Neutrophil (primary cell): ENCODE results near the gene GPR139.

ENCODE experiments used
- H3K27ac ChIP-seq: fragments of 200-600 bp; sonication (generic); 2 replicates; pipeline ENCODE4 v1.5.1; 2016; ENCODE audit warnings: mild to moderate bottlenecking, moderate library complexity
- H3K27me3 ChIP-seq: fragments of 200-600 bp; sonication (generic); 2 replicates; pipeline ENCODE4 v1.6.0; 2016; ENCODE audit warnings: mild to moderate bottlenecking
- H3K36me3 ChIP-seq: fragments of 200-600 bp; sonication (generic); 2 replicates; pipeline ENCODE4 v1.5.1; 2017
- H3K4me1 ChIP-seq, 2 experiments: fragments of 200-600 bp in 1 of 2; sonication (generic) in 1 of 2; 1 replicate in 1 of 2; 2 replicates in 1 of 2; pipeline versions ENCODE4 v1.5.1 to v1.6.1; 2013 to 2016; ENCODE audit warnings: low read depth in 1 of 2, low read length in 1 of 2, mild to moderate bottlenecking in 1 of 2, moderate library complexity in 1 of 2; ENCODE audit not compliant: control insufficient read depth in 1 of 2, insufficient read depth in 1 of 2
- H3K4me3 ChIP-seq, 2 experiments: fragments of 200-600 bp in 1 of 2; sonication (generic) in 1 of 2; 1 replicate in 1 of 2; 2 replicates in 1 of 2; pipeline ENCODE4 v1.5.1; 2013 to 2016; ENCODE audit warnings: low read depth in 1 of 2, low read length in 1 of 2, mild to moderate bottlenecking in 1 of 2, moderate library complexity in 1 of 2
- H3K9me3 ChIP-seq: fragments of 200-600 bp; sonication (generic); 2 replicates; pipeline ENCODE4 v1.5.1; 2016
- CTCF ChIP-seq: fragments of 200-600 bp; sonication (generic); IDR thresholded peaks from 2 replicates; pipeline ENCODE4 v1.5.1; 2016; ENCODE audit warnings: antibody characterized with exemption

GPR139 gene

GRCh38 chr16:20104563-20105183 is 31.0 kb upstream of the GPR139 start:
- no peak overlapping the region for H3K27ac ChIP-seq
- H3K4me3 ChIP-seq: no peak overlapping the region
- no peak for TF ChIP-seq CTCF
- H3K27me3 ChIP-seq: no peaks in the 10 kb centered on the region
- no peaks in the 10 kb centered on the region for H3K36me3 ChIP-seq
- H3K9me3 ChIP-seq: no peaks in the 10 kb centered on the region
- H3K4me1 ChIP-seq: no peaks in the 10 kb centered on the region

- Histone ChIP-seq H3K27ac (no peak overlapping the region), H3K4me1 (no peaks in the 10 kb centered on the region), H3K4me3 (no peak overlapping the region), H3K9me3 (no peaks in the 10 kb centered on the region), H3K27me3 (no peaks in the 10 kb centered on the region), H3K36me3 (no peaks in the 10 kb centered on the region)
- no peak for TF ChIP-seq CTCF
These were observed 28.8 kb upstream of the GPR139 start for GRCh38 chr16:20102521-20102920.

- Histone ChIP-seq H3K27me3 (no peaks in the 10 kb centered on the region), H3K36me3 (no peaks in the 10 kb centered on the region), H3K4me3 (no peak overlapping the region), H3K4me1 (no peaks in the 10 kb centered on the region), H3K27ac (no peak overlapping the region), H3K9me3 (no peaks in the 10 kb centered on the region)
- no peak for TF ChIP-seq CTCF
These were observed 28.3 kb upstream of the GPR139 start for GRCh38 chr16:20102021-20102420.

- no peak overlapping the region for H3K4me3 ChIP-seq
- H3K36me3 ChIP-seq: no peaks in the 10 kb centered on the region
- no peaks in the 10 kb centered on the region for H3K27me3 ChIP-seq
- no peak for TF ChIP-seq CTCF
- H3K27ac ChIP-seq: no peak overlapping the region
- no peaks in the 10 kb centered on the region for H3K4me1 ChIP-seq
- H3K9me3 ChIP-seq: no peaks in the 10 kb centered on the region
These were observed 25.7 kb upstream of the GPR139 start for GRCh38 chr16:20099375-20099774.

- Histone ChIP-seq H3K27ac (no peak overlapping the region), H3K36me3 (no peaks in the 10 kb centered on the region), H3K9me3 (no peaks in the 10 kb centered on the region), H3K4me1 (no peaks in the 10 kb centered on the region), H3K27me3 (no peaks in the 10 kb centered on the region), H3K4me3 (no peak overlapping the region)
- no peak for TF ChIP-seq CTCF
These were observed 20.5 kb upstream of the GPR139 start for GRCh38 chr16:20094157-20094556.
